HG03469 (cell line): ENCODE data around the gene FOXF1.

ENCODE experiments used
- ATAC-seq: cut with Tn5 transposase; IDR thresholded peaks from one replicate; pipeline ENCODE4 v1.9.1; 2021; ENCODE audit warnings: mild to moderate bottlenecking, moderate library complexity, moderate number of reproducible peaks; ENCODE audit not compliant: unreplicated experiment

Gene FOXF1

GRCh38 chr16:86531641-86532525 lies 21.6 kb downstream of the FOXF1 start:
- no peak for ATAC-seq

- no peak for ATAC-seq
Measured at GRCh38 chr16:86532526-86532815, 22.1 kb downstream of the FOXF1 start.

GRCh38 chr16:86533076-86533475 lies 22.7 kb downstream of the FOXF1 start:
- no peak for ATAC-seq

- no peak for ATAC-seq
Measured at GRCh38 chr16:86533767-86534351, 23.5 kb downstream of the FOXF1 start.

GRCh38 chr16:86534779-86535615 lies 24.7 kb downstream of the FOXF1 start:
- no peak for ATAC-seq

- no peak for ATAC-seq
Measured at GRCh38 chr16:86536621-86537020, 26.3 kb downstream of the FOXF1 start.

- no peak for ATAC-seq
Measured at GRCh38 chr16:86537486-86537885, 27.2 kb downstream of the FOXF1 start.

GRCh38 chr16:86538196-86538780 lies 28.0 kb downstream of the FOXF1 start:
- no peak for ATAC-seq

- no peak for ATAC-seq
Measured at GRCh38 chr16:86540894-86541293, 30.6 kb downstream of the FOXF1 start.

GRCh38 chr16:86541560-86541959 lies 31.2 kb downstream of the FOXF1 start:
- ATAC-seq: no peak

GRCh38 chr16:86542756-86543750 lies 32.7 kb downstream of the FOXF1 start:
- ATAC-seq: no peak

- ATAC-seq: no peak
Measured at GRCh38 chr16:86545481-86545880, 35.2 kb downstream of the FOXF1 start.

- ATAC-seq: no peak
Measured at GRCh38 chr16:86545954-86546637, 35.8 kb downstream of the FOXF1 start.

- ATAC-seq: no peak
Measured at GRCh38 chr16:86546638-86547013, 36.3 kb downstream of the FOXF1 start.

GRCh38 chr16:86547286-86547685 lies 37.0 kb downstream of the FOXF1 start:
- ATAC-seq: no peak

- ATAC-seq: no peak
Measured at GRCh38 chr16:86549076-86549892, 39.0 kb downstream of the FOXF1 start.

GRCh38 chr16:86549893-86550190 lies 39.5 kb downstream of the FOXF1 start:
- ATAC-seq: no peak

- no peak for ATAC-seq
Measured at GRCh38 chr16:86550281-86550680, 40.0 kb downstream of the FOXF1 start.

- ATAC-seq: no peak
Measured at GRCh38 chr16:86553356-86553755, 43.0 kb downstream of the FOXF1 start.
